ENCODE results near the gene HEPN1. TPM values are rescaled to one million over a fixed set of nuclear protein-coding genes. Genes with fewer than 3 reads are reported as not detected.
A peak's percentile ranks its signal among the peaks of the same experiment; 100 is the strongest.

The HEPN1 gene
- total RNA-seq, 3 donors from 2014 or later, result not detected

DNA sequence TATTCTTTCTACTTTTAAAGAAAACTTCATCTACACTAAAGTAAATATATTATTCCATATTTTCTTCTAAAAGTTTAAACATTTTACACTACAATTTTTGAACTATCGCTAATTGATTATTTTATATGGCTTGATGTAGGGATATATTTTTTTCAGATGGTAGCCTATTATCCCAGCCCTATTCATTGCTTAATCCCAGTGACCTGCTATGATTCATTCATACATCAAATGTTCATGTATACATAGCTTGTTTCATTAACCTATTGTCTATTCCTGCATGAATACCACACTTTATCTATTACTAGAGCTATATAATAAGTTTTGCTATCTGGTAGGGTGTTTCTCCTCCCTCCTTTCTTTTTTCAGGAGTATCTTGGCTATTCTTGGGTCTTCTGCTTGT lies 16.4 kb upstream of the HEPN1 start:
- Mint-ChIP-seq H3K9me3 (no peaks in the 10 kb centered on the region), H3K36me3 (ENCODE audit: insufficient read depth) (no peaks in the 10 kb centered on the region), H3K4me1 (ENCODE audit: low read depth) (no peaks in the 10 kb centered on the region), H3K27me3 (ENCODE audit: low read depth) (peaks cover 16% of the 10 kb centered on the region), H3K4me3 (no peak overlapping the region)
- DNase-seq (no peak), ATAC-seq (no peak)

GRCh38 chr11:124915541-124916369 lies 3.3 kb upstream of the HEPN1 start:
- H3K9me3 Mint-ChIP-seq, result peaks cover 13% of the 10 kb centered on the region
- peaks cover 4% of the 10 kb centered on the region for H3K27me3 Mint-ChIP-seq (ENCODE audit: low read depth)
- no peak overlapping the region for H3K4me3 Mint-ChIP-seq
- DNase-seq, result no peak
- no peaks in the 10 kb centered on the region for H3K4me1 Mint-ChIP-seq (ENCODE audit: low read depth)
- no peaks in the 10 kb centered on the region for H3K36me3 Mint-ChIP-seq (ENCODE audit: insufficient read depth)
- ATAC-seq, result no peak

DNA sequence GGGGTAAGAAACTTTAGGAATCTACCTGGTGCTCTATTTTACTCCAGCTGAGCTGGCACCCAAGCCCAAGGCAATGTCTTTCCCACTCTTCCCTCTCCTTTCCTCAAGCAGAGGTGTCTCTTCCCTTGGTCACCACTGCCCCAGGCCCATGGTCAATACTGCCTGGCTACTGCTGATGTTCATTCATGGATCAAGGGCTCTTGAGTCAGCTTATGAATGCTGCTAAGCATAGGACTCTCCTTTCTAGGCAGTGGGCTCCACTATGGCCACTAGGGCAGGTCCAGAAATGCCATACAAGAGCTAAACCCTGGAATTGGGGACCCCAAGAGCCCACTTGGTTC lies 2.7 kb upstream of the HEPN1 start:
- ATAC-seq, result no peak
- DNase-seq, result no peak
- Mint-ChIP-seq H3K9me3 (peaks cover 13% of the 10 kb centered on the region), H3K4me3 (no peak overlapping the region), H3K36me3 (ENCODE audit: insufficient read depth) (no peaks in the 10 kb centered on the region), H3K27me3 (ENCODE audit: low read depth) (peaks cover 4% of the 10 kb centered on the region), H3K4me1 (ENCODE audit: low read depth) (no peaks in the 10 kb centered on the region)

GRCh38 chr11:124917115-124917637 lies 1.9 kb upstream of the HEPN1 start:
- Mint-ChIP-seq H3K36me3 (ENCODE audit: insufficient read depth) (no peaks in the 10 kb centered on the region), H3K27me3 (ENCODE audit: low read depth) (peaks cover 4% of the 10 kb centered on the region), H3K9me3 (peaks cover 6% of the 10 kb centered on the region), H3K4me3 (no peak overlapping the region), H3K4me1 (ENCODE audit: low read depth) (peaks cover 2% of the 10 kb centered on the region)
- DNase-seq (no peak), ATAC-seq (no peak)

GRCh38 chr11:124919898-124920297 lies 848 bp downstream of the HEPN1 start:
- Mint-ChIP-seq H3K36me3 (ENCODE audit: insufficient read depth) (no peaks in the 10 kb centered on the region), H3K4me3 (no peak overlapping the region), H3K4me1 (ENCODE audit: low read depth) (peaks cover 16% of the 10 kb centered on the region), H3K9me3 (no peaks in the 10 kb centered on the region), H3K27me3 (ENCODE audit: low read depth) (peaks cover 2% of the 10 kb centered on the region)
- ATAC-seq, result no peak
- no peak for DNase-seq

GRCh38 chr11:124920356-124920755 lies 1.3 kb downstream of the HEPN1 start:
- Mint-ChIP-seq H3K36me3 (ENCODE audit: insufficient read depth) (no peaks in the 10 kb centered on the region), H3K9me3 (no peaks in the 10 kb centered on the region), H3K4me3 (no peak overlapping the region), H3K27me3 (ENCODE audit: low read depth) (no peaks in the 10 kb centered on the region), H3K4me1 (ENCODE audit: low read depth) (peaks cover 16% of the 10 kb centered on the region)
- ATAC-seq (no peak), DNase-seq (no peak)

GRCh38 chr11:124920870-124921609 lies 2.0 kb downstream of the HEPN1 start:
- Mint-ChIP-seq H3K4me1 (ENCODE audit: low read depth) (peaks cover 16% of the 10 kb centered on the region), H3K9me3 (no peaks in the 10 kb centered on the region), H3K4me3 (peak overlapping the region; percentile 72), H3K36me3 (ENCODE audit: insufficient read depth) (no peaks in the 10 kb centered on the region), H3K27me3 (ENCODE audit: low read depth) (no peaks in the 10 kb centered on the region)
- DNase-seq, result peak; percentile 73
- peak; percentile 79 to 80 for ATAC-seq

- Mint-ChIP-seq H3K27me3 (ENCODE audit: low read depth) (no peaks in the 10 kb centered on the region), H3K4me1 (ENCODE audit: low read depth) (peaks cover 16% of the 10 kb centered on the region), H3K36me3 (ENCODE audit: insufficient read depth) (no peaks in the 10 kb centered on the region), H3K4me3 (no peak overlapping the region), H3K9me3 (no peaks in the 10 kb centered on the region)
- ATAC-seq, result peak in 1 of 2 donors; percentile 8
- DNase-seq, result no peak
Measured at GRCh38 chr11:124922831-124923230, 3.8 kb downstream of the HEPN1 start.

- Mint-ChIP-seq H3K4me1 (ENCODE audit: low read depth) (peaks cover 16% of the 10 kb centered on the region), H3K9me3 (no peaks in the 10 kb centered on the region), H3K27me3 (ENCODE audit: low read depth) (no peaks in the 10 kb centered on the region), H3K4me3 (no peak overlapping the region), H3K36me3 (ENCODE audit: insufficient read depth) (no peaks in the 10 kb centered on the region)
- ATAC-seq, result no peak
- no peak for DNase-seq
Measured at GRCh38 chr11:124923296-124923695, 4.2 kb downstream of the HEPN1 start.

DNA sequence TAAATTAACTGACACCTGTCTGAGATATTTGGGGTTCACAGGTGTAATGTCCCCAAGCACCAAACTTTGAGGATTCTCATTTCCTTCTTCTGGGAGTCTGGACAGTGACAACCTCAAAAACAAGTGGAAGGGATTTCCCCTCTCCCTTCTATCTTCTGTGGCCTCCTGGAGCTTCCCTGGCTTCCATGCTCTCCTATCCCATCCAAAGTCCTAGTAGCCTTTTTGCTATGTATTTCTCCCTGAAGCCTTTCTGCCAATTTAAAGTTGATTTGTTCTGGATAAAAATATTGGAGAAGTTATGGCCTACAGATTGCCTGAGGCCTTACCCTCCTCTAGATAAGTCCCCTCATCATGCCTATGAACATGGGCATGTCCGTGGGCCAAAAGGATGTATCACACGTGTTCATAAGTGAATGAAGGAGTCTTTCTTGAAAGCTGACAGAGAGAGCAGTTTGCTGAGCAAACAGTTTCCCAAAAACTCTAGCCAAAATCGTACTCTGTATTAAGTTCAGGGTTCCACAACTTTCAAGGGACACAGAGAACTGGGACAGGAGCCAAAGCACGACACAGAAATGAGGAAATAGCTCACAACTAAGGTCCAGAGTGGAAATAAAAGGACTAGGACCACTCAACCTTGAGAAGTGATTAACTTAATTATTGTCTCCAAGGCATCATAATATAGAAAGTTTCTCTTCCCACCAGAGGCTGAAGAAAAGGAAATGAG lies 10.1 kb downstream of the HEPN1 start:
- Mint-ChIP-seq H3K36me3 (ENCODE audit: insufficient read depth) (no peaks in the 10 kb centered on the region), H3K4me3 (no peak overlapping the region), H3K9me3 (no peaks in the 10 kb centered on the region), H3K27me3 (ENCODE audit: low read depth) (no peaks in the 10 kb centered on the region), H3K4me1 (ENCODE audit: low read depth) (peaks cover 9% of the 10 kb centered on the region)
- no peak for DNase-seq
- ATAC-seq, result no peak

DNA sequence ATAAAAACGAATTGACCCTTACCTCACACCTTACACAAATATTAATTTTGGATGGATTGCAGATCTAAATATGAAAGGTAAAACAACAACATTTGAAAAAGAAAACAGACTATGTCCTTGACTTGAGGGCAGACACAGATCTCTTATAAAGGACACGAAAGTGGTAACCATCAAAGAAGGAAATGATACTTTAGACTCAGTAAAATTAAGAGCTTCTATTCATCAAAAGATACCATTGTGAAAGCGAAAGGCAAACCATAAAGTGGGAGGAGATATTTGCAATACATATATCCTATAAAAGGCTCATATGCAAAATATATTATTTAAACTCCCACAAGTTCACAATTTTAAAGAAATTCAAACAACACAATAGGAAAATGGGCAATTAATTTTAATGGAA lies 11.7 kb downstream of the HEPN1 start:
- DNase-seq, result no peak
- H3K4me1 Mint-ChIP-seq (ENCODE audit: low read depth), result peaks cover 7% of the 10 kb centered on the region
- ATAC-seq, result no peak
- no peak overlapping the region for H3K4me3 Mint-ChIP-seq
- H3K27me3 Mint-ChIP-seq (ENCODE audit: low read depth), result peaks cover 2% of the 10 kb centered on the region
- no peaks in the 10 kb centered on the region for H3K36me3 Mint-ChIP-seq (ENCODE audit: insufficient read depth)
- H3K9me3 Mint-ChIP-seq, result no peaks in the 10 kb centered on the region

- Mint-ChIP-seq H3K36me3 (ENCODE audit: insufficient read depth) (no peaks in the 10 kb centered on the region), H3K4me1 (ENCODE audit: low read depth) (peaks cover 7% of the 10 kb centered on the region), H3K9me3 (no peaks in the 10 kb centered on the region), H3K27me3 (ENCODE audit: low read depth) (peaks cover 3% of the 10 kb centered on the region), H3K4me3 (no peak overlapping the region)
- no peak for DNase-seq
- no peak for ATAC-seq
Measured at GRCh38 chr11:124934862-124935547, 16.0 kb downstream of the HEPN1 start.

- no peak for ATAC-seq
- H3K9me3 Mint-ChIP-seq, result no peaks in the 10 kb centered on the region
Measured at GRCh38 chr11:124935548-124936514, 16.8 kb downstream of the HEPN1 start, which contains the start of gene HEPACAM. HEPACAM (minus strand) TSS chr11:124936047; CDS start chr11:124936006, 41 bp downstream.

More at GRCh38 chr11:124935548-124936514, 16.8 kb downstream of the HEPN1 start, which contains the start of gene HEPACAM:
- no peak for DNase-seq
- Mint-ChIP-seq H3K4me1 (ENCODE audit: low read depth) (peaks cover 2% of the 10 kb centered on the region), H3K27me3 (ENCODE audit: low read depth) (peaks cover 3% of the 10 kb centered on the region), H3K4me3 (no peak within 1 kb of the TSS), H3K36me3 (ENCODE audit: insufficient read depth) (no peaks in the 10 kb centered on the region)

Data from activated T-cell treated with anti-CD3 and anti-CD28 coated beads, Interleukin-2, amount 50 U/mL, for 4 hours (primary cell).